Measurements from ENCODE around the gene AGAP4.
"Not testable (repeated sequence)": the region's sequence is repeated elsewhere in the genome, so short reads cannot be mapped to it uniquely, and the experiment has no call there.

Gene AGAP4

GRCh38 chr10:45847400-45847799, at the start of gene AGAP4:
TSS of gene AGAP4 (minus strand) at chr10:45847500. CDS start at chr10:45847347, 153 bp downstream.
- not testable (repeated sequence) for DNase-seq

GRCh38 chr10:45890721-45891120, 43.4 kb upstream of the AGAP4 start:
- not testable (repeated sequence) for DNase-seq

GRCh38 chr10:45889539-45890230, 42.4 kb upstream of the AGAP4 start:
- DNase-seq: not testable (repeated sequence)

- DNase-seq: not testable (repeated sequence)
Observed at GRCh38 chr10:45882880-45883279, 35.6 kb upstream of the AGAP4 start.

GRCh38 chr10:45865404-45865803, 18.1 kb upstream of the AGAP4 start:
- DNase-seq: not testable (repeated sequence)

GRCh38 chr10:45864264-45864663, 17.0 kb upstream of the AGAP4 start:
- DNase-seq: not testable (repeated sequence)

- not testable (repeated sequence) for DNase-seq
Observed at GRCh38 chr10:45863632-45864031, 16.3 kb upstream of the AGAP4 start.

- not testable (repeated sequence) for DNase-seq
Observed at GRCh38 chr10:45857931-45858330, 10.6 kb upstream of the AGAP4 start.

GRCh38 chr10:45848467-45848866, 1.2 kb upstream of the AGAP4 start:
- DNase-seq: not testable (repeated sequence)

GRCh38 chr10:45822918-45823317, 24.4 kb downstream of the AGAP4 start:
- DNase-seq: not testable (repeated sequence)

GRCh38 chr10:45820107-45820830, 27.0 kb downstream of the AGAP4 start:
- DNase-seq: not testable (repeated sequence)

- no peak for DNase-seq
Observed at GRCh38 chr10:45819552-45819951, 27.7 kb downstream of the AGAP4 start.

GRCh38 chr10:45817912-45818311, 29.4 kb downstream of the AGAP4 start:
- DNase-seq: no peak

GRCh38 chr10:45817130-45817859, 30.0 kb downstream of the AGAP4 start:
- DNase-seq: no peak

- not testable (repeated sequence) for DNase-seq
Observed at GRCh38 chr10:45814146-45814545, 33.2 kb downstream of the AGAP4 start.

- not testable (repeated sequence) for DNase-seq
Observed at GRCh38 chr10:45812959-45813358, 34.3 kb downstream of the AGAP4 start.

GRCh38 chr10:45811075-45811474, 36.2 kb downstream of the AGAP4 start:
- DNase-seq: no peak

- no peak for DNase-seq
Observed at GRCh38 chr10:45809837-45810236, 37.5 kb downstream of the AGAP4 start.

GRCh38 chr10:45804996-45805395, 42.3 kb downstream of the AGAP4 start:
- not testable (repeated sequence) for DNase-seq

GRCh38 chr10:45803060-45804010, 44.0 kb downstream of the AGAP4 start:
- not testable (repeated sequence) for DNase-seq

- DNase-seq: not testable (repeated sequence)
Observed at GRCh38 chr10:45794761-45795160, 52.5 kb downstream of the AGAP4 start.
